GM23338 (cell line): ENCODE measurements around the gene FILIP1L. TPM values are rescaled to one million over a fixed set of nuclear protein-coding genes. Genes with fewer than 3 reads are reported as not detected.

ENCODE experiments used
- ATAC-seq: fragments of 200-7000 bp; cut with Tn5 transposase; 3 replicates; pipeline ENCODE4 v1.9.1; 2020
- DNase-seq: peaks from one replicate; pipeline ENCODE4 v3.0.0-alpha.2; 2015; ENCODE audit warnings: low spot score
- H2AFZ ChIP-seq: fragments of 200-600 bp; sonication (generic); 2 replicates; pipeline ENCODE4 v1.8.0; 2016; ENCODE audit warnings: antibody characterized with exemption, mild to moderate bottlenecking, moderate library complexity
- H3F3A ChIP-seq: fragments of 200-600 bp; sonication (generic); replicated peaks from 2 replicates; pipeline ENCODE4 v1.8.0; 2017; ENCODE audit warnings: antibody characterized with exemption, mixed run types, low read depth
- H3K27ac ChIP-seq: fragments of 200-600 bp; sonication (generic); 2 replicates; pipeline ENCODE4 v1.6.1; 2016; ENCODE audit warnings: low read depth
- H3K27me3 ChIP-seq: fragments of 200-600 bp; sonication (generic); 2 replicates; pipeline ENCODE4 v1.8.0; 2016; ENCODE audit warnings: mild to moderate bottlenecking, mixed run types, moderate library complexity; ENCODE audit not compliant: insufficient read depth
- H3K36me3 ChIP-seq: fragments of 200-600 bp; sonication (generic); 2 replicates; pipeline ENCODE4 v1.8.0; 2016; ENCODE audit warnings: mild to moderate bottlenecking; ENCODE audit not compliant: insufficient read depth
- H3K4me1 ChIP-seq: fragments of 200-600 bp; sonication (generic); 2 replicates; pipeline ENCODE4 v1.8.0; 2016; ENCODE audit warnings: mild to moderate bottlenecking, moderate library complexity; ENCODE audit not compliant: insufficient read depth
- H3K4me2 ChIP-seq: fragments of 200-600 bp; sonication (generic); 2 replicates; pipeline ENCODE4 v1.7.1; 2017; ENCODE audit warnings: mixed run types
- H3K4me3 ChIP-seq: fragments of 200-600 bp; sonication (generic); 2 replicates; pipeline ENCODE4 v1.6.1; 2016; ENCODE audit warnings: mixed run types
- H3K79me2 ChIP-seq: fragments of 200-600 bp; sonication (generic); replicated peaks from 2 replicates; pipeline ENCODE4 v1.8.0; 2017; ENCODE audit warnings: mild to moderate bottlenecking; ENCODE audit not compliant: insufficient read depth
- H3K9me2 ChIP-seq: fragments of 200-600 bp; sonication (generic); 2 replicates; pipeline ENCODE4 v1.8.0; 2017; ENCODE audit not compliant: insufficient read depth
- H4K20me1 ChIP-seq: fragments of 200-600 bp; sonication (generic); replicated peaks from 2 replicates; pipeline ENCODE4 v1.8.0; 2017; ENCODE audit warnings: mild to moderate bottlenecking; ENCODE audit not compliant: insufficient read depth
- H3K27ac Mint-ChIP-seq: 2 replicates; pipeline ENCODE4 v1.8.0; 2020; ENCODE audit warnings: inconsistent platforms, mild to moderate bottlenecking, moderate library complexity, mixed read lengths
- H3K27me3 Mint-ChIP-seq: 3 replicates; pipeline ENCODE4 v1.8.0; 2022; ENCODE audit warnings: low read depth, mild to moderate bottlenecking, moderate library complexity, mixed read lengths, inconsistent platforms; ENCODE audit not compliant: insufficient read depth, poor library complexity
- H3K36me3 Mint-ChIP-seq: 3 replicates; pipeline ENCODE4 v1.8.0; 2021; ENCODE audit warnings: low read depth, mild to moderate bottlenecking, inconsistent platforms, moderate library complexity, mixed read lengths
- H3K4me1 Mint-ChIP-seq: 3 replicates; pipeline ENCODE4 v1.8.0; 2020; ENCODE audit warnings: mild to moderate bottlenecking, inconsistent platforms, mixed read lengths
- H3K4me3 Mint-ChIP-seq: 3 replicates; pipeline ENCODE4 v1.8.0; 2021; ENCODE audit warnings: moderate library complexity, mild to moderate bottlenecking, inconsistent platforms, mixed read lengths
- H3K9me3 Mint-ChIP-seq: 3 replicates; pipeline ENCODE4 v1.8.0; 2020; ENCODE audit warnings: moderate library complexity, mild to moderate bottlenecking, inconsistent platforms, mixed read lengths
- CREB1 ChIP-seq: fragments of 250-450 bp; sonication (Bioruptor Pico); IDR thresholded peaks from 2 replicates; pipeline ENCODE4 v1.5.0; 2020; ENCODE audit warnings: low read depth, mild to moderate bottlenecking, moderate library complexity
- EZH2 ChIP-seq: fragments of 200-600 bp; sonication (generic); IDR thresholded peaks from one replicate; pipeline ENCODE4 v1.8.0; 2017; ENCODE audit warnings: antibody characterized with exemption, mild to moderate bottlenecking, low read depth; ENCODE audit not compliant: unreplicated experiment
- EZH2phosphoT487 ChIP-seq: fragments of 200-600 bp; sonication (generic); IDR thresholded peaks from one replicate; pipeline ENCODE4 v1.8.1; 2018; ENCODE audit warnings: antibody characterized with exemption; ENCODE audit not compliant: unreplicated experiment
- JUNB ChIP-seq: IDR thresholded peaks from one replicate; pipeline ENCODE4 v1.6.1; 2016; ENCODE audit warnings: antibody characterized with exemption; ENCODE audit not compliant: unreplicated experiment
- NANOG ChIP-seq: IDR thresholded peaks from 2 replicates; pipeline ENCODE4 v1.6.1; 2016; ENCODE audit warnings: antibody characterized with exemption, borderline replicate concordance
- POLR2AphosphoS5 ChIP-seq: IDR thresholded peaks from 2 replicates; pipeline ENCODE4 v1.6.1; 2016; ENCODE audit warnings: antibody characterized with exemption, low read depth
- STAT1 ChIP-seq: IDR thresholded peaks from one replicate; pipeline ENCODE4 v1.6.1; 2016; ENCODE audit warnings: antibody characterized with exemption; ENCODE audit not compliant: unreplicated experiment
- ZNF114 ChIP-seq: fragments of 250-450 bp; sonication (Bioruptor Pico); IDR thresholded peaks from 2 replicates; pipeline ENCODE4 v1.5.0; 2020; ENCODE audit warnings: mild to moderate bottlenecking, moderate library complexity
- ZNF331 ChIP-seq: fragments of 250-450 bp; sonication (Bioruptor Pico); IDR thresholded peaks from 2 replicates; pipeline ENCODE4 v1.5.0; 2020; ENCODE audit warnings: low read depth, mild to moderate bottlenecking, moderate library complexity
- polyA plus RNA-seq: library from polyadenylated mRNA; unstranded; fragments of >200 nt; fragmentation: Nextera tagmentation; extraction: Ambion mirVana; gene quantifications from 2 replicates; pipeline ENCODE4 v1.2.1, GENCODE V29; 2016
- total RNA-seq: library from RNA; depleted of rRNA; stranded (reverse); fragments of >200 nt; shearing (Covaris generic); gene quantifications from 2 replicates; pipeline ENCODE4 v1.2.3, GENCODE V29; 2014
- TF ChIP-seq, protein P1 (sequence below): IDR thresholded peaks from 2 replicates; pipeline ENCODE4 v1.6.1; 2016; ENCODE audit warnings: antibody characterized with exemption
- TF ChIP-seq, protein P2 (sequence below), 2 experiments: fragments of 200-600 bp in 1 of 2; sonication (generic) in 1 of 2; conservative IDR thresholded peaks; 2 replicates each; pipeline versions ENCODE4 v1.5.1 to v1.6.1; 2016 to 2017; ENCODE audit warnings: antibody characterized with exemption in 2 of 2, low read depth in 2 of 2, mild to moderate bottlenecking in 2 of 2, moderate library complexity in 1 of 2
- TF ChIP-seq, protein P3 (sequence below): fragments of 250-450 bp; sonication (Bioruptor Pico); IDR thresholded peaks from 2 replicates; pipeline ENCODE4 v1.5.0; 2020; ENCODE audit warnings: mild to moderate bottlenecking, moderate library complexity
- TF ChIP-seq, protein P4 (sequence below): IDR thresholded peaks from one replicate; pipeline ENCODE4 v1.6.1; 2018; ENCODE audit warnings: antibody characterized with exemption; ENCODE audit not compliant: unreplicated experiment

The FILIP1L gene
- total and polyA plus RNA-seq, 2 experiments from 2014 or later, result 1.6 TPM; not detected in 1

DNA sequence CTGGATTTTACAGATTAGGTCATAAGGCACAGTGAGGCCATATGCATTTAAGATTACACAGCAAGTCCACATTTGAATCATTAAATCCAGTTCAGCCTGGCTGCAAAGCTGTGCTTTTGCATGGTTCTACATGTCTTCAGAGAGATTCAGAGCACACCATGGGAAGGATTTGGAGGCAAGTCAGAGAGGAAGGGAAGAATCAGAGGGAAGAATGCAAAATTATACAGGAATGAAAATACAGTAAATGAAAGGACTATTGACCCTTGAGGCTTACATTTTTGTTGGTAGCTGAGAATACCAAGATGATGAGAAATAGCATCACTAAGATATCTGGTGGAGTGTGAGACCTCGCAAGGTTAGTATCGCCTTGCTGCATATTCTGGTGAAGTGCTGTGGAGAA lies 13.9 kb downstream of the FILIP1L start:
- no peak overlapping the region for H3K27ac Mint-ChIP-seq
- H3K9me2 ChIP-seq, result no peaks in the 10 kb centered on the region
- H3K36me3 ChIP-seq, result no peaks in the 10 kb centered on the region
- no peak overlapping the region for H3K4me3 ChIP-seq
- peaks cover 27% of the 10 kb centered on the region; the same call in 2 of the 3 replicates for H3K4me1 Mint-ChIP-seq
- no peaks in the 10 kb centered on the region for H3K79me2 ChIP-seq
- no peaks in the 10 kb centered on the region for H3K27me3 ChIP-seq
- no peaks in the 10 kb centered on the region for H4K20me1 ChIP-seq
- no peak overlapping the region for H3K4me2 ChIP-seq
- no peaks in the 10 kb centered on the region; the same call in 2 of the 3 replicates for H3K36me3 Mint-ChIP-seq
- no peak overlapping the region for H2AFZ ChIP-seq
- DNase-seq, result no peak
- no peak overlapping the region for H3K27ac ChIP-seq
- H3K27me3 Mint-ChIP-seq, result peaks cover 1% of the 10 kb centered on the region
- H3K9me3 Mint-ChIP-seq, result no peaks in the 10 kb centered on the region
- no peak overlapping the region for H3K4me3 Mint-ChIP-seq
- no peaks in the 10 kb centered on the region for H3F3A ChIP-seq
- TF ChIP-seq, protein P1, sequence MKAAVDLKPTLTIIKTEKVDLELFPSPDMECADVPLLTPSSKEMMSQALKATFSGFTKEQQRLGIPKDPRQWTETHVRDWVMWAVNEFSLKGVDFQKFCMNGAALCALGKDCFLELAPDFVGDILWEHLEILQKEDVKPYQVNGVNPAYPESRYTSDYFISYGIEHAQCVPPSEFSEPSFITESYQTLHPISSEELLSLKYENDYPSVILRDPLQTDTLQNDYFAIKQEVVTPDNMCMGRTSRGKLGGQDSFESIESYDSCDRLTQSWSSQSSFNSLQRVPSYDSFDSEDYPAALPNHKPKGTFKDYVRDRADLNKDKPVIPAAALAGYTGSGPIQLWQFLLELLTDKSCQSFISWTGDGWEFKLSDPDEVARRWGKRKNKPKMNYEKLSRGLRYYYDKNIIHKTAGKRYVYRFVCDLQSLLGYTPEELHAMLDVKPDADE, result no peak
- TF ChIP-seq, protein P2, sequence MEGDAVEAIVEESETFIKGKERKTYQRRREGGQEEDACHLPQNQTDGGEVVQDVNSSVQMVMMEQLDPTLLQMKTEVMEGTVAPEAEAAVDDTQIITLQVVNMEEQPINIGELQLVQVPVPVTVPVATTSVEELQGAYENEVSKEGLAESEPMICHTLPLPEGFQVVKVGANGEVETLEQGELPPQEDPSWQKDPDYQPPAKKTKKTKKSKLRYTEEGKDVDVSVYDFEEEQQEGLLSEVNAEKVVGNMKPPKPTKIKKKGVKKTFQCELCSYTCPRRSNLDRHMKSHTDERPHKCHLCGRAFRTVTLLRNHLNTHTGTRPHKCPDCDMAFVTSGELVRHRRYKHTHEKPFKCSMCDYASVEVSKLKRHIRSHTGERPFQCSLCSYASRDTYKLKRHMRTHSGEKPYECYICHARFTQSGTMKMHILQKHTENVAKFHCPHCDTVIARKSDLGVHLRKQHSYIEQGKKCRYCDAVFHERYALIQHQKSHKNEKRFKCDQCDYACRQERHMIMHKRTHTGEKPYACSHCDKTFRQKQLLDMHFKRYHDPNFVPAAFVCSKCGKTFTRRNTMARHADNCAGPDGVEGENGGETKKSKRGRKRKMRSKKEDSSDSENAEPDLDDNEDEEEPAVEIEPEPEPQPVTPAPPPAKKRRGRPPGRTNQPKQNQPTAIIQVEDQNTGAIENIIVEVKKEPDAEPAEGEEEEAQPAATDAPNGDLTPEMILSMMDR (conservative IDR thresholded peaks at IDR 0.05; ENCODE audit: low read depth in 2 of 2), result no peak
- TF ChIP-seq ZNF331 (no peak), POLR2AphosphoS5 (no peak), CREB1 (CRISPR knock-in tag) (no peak), STAT1 (no peak), EZH2phosphoT487 (no peak), JUNB (no peak), EZH2 (no peak), NANOG (no peak), ZNF114 (no peak)
- TF ChIP-seq, protein P3, sequence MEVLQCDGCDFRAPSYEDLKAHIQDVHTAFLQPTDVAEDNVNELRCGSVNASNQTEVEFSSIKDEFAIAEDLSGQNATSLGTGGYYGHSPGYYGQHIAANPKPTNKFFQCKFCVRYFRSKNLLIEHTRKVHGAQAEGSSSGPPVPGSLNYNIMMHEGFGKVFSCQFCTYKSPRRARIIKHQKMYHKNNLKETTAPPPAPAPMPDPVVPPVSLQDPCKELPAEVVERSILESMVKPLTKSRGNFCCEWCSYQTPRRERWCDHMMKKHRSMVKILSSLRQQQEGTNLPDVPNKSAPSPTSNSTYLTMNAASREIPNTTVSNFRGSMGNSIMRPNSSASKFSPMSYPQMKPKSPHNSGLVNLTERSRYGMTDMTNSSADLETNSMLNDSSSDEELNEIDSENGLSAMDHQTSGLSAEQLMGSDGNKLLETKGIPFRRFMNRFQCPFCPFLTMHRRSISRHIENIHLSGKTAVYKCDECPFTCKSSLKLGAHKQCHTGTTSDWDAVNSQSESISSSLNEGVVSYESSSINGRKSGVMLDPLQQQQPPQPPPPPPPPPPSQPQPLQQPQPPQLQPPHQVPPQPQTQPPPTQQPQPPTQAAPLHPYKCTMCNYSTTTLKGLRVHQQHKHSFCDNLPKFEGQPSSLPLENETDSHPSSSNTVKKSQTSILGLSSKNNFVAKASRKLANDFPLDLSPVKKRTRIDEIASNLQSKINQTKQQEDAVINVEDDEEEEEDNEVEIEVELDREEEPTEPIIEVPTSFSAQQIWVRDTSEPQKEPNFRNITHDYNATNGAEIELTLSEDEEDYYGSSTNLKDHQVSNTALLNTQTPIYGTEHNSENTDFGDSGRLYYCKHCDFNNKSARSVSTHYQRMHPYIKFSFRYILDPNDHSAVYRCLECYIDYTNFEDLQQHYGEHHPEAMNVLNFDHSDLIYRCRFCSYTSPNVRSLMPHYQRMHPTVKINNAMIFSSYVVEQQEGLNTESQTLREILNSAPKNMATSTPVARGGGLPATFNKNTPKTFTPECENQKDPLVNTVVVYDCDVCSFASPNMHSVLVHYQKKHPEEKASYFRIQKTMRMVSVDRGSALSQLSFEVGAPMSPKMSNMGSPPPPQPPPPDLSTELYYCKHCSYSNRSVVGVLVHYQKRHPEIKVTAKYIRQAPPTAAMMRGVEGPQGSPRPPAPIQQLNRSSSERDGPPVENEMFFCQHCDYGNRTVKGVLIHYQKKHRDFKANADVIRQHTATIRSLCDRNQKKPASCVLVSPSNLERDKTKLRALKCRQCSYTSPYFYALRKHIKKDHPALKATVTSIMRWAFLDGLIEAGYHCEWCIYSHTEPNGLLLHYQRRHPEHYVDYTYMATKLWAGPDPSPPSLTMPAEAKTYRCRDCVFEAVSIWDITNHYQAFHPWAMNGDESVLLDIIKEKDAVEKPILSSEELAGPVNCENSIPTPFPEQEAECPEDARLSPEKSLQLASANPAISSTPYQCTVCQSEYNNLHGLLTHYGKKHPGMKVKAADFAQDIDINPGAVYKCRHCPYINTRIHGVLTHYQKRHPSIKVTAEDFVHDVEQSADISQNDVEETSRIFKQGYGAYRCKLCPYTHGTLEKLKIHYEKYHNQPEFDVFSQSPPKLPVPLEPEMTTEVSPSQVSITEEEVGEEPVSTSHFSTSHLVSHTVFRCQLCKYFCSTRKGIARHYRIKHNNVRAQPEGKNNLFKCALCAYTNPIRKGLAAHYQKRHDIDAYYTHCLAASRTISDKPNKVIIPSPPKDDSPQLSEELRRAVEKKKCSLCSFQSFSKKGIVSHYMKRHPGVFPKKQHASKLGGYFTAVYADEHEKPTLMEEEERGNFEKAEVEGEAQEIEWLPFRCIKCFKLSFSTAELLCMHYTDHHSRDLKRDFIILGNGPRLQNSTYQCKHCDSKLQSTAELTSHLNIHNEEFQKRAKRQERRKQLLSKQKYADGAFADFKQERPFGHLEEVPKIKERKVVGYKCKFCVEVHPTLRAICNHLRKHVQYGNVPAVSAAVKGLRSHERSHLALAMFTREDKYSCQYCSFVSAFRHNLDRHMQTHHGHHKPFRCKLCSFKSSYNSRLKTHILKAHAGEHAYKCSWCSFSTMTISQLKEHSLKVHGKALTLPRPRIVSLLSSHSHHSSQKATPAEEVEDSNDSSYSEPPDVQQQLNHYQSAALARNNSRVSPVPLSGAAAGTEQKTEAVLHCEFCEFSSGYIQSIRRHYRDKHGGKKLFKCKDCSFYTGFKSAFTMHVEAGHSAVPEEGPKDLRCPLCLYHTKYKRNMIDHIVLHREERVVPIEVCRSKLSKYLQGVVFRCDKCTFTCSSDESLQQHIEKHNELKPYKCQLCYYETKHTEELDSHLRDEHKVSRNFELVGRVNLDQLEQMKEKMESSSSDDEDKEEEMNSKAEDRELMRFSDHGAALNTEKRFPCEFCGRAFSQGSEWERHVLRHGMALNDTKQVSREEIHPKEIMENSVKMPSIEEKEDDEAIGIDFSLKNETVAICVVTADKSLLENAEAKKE (CRISPR knock-in tag), result no peak
- TF ChIP-seq, protein P4, sequence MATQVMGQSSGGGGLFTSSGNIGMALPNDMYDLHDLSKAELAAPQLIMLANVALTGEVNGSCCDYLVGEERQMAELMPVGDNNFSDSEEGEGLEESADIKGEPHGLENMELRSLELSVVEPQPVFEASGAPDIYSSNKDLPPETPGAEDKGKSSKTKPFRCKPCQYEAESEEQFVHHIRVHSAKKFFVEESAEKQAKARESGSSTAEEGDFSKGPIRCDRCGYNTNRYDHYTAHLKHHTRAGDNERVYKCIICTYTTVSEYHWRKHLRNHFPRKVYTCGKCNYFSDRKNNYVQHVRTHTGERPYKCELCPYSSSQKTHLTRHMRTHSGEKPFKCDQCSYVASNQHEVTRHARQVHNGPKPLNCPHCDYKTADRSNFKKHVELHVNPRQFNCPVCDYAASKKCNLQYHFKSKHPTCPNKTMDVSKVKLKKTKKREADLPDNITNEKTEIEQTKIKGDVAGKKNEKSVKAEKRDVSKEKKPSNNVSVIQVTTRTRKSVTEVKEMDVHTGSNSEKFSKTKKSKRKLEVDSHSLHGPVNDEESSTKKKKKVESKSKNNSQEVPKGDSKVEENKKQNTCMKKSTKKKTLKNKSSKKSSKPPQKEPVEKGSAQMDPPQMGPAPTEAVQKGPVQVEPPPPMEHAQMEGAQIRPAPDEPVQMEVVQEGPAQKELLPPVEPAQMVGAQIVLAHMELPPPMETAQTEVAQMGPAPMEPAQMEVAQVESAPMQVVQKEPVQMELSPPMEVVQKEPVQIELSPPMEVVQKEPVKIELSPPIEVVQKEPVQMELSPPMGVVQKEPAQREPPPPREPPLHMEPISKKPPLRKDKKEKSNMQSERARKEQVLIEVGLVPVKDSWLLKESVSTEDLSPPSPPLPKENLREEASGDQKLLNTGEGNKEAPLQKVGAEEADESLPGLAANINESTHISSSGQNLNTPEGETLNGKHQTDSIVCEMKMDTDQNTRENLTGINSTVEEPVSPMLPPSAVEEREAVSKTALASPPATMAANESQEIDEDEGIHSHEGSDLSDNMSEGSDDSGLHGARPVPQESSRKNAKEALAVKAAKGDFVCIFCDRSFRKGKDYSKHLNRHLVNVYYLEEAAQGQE, result no peak
- 0 out of 2 replicates have a peak, but pooled peaks cover 7% of the 10 kb centered on the region for H3K4me1 ChIP-seq
- no peak for ATAC-seq
